ENCODE results near the gene FLAD1.

FLAD1 gene

GRCh38 chr1:154982897-154983648, at the start of gene FLAD1:
FLAD1 (plus strand) TSS chr1:154983344; CDS start chr1:154983695, 351 bp downstream.
- DNase-seq (ENCODE audit: low read depth), result peak; percentile 91

- DNase-seq (ENCODE audit: low read depth), result no peak
Observed at GRCh38 chr1:154934358-154934948, 48.7 kb upstream of the FLAD1 start.

GRCh38 chr1:154935749-154936554, 47.2 kb upstream of the FLAD1 start:
- DNase-seq (ENCODE audit: low read depth), result no peak

- peak; percentile 91 for DNase-seq (ENCODE audit: low read depth)
Observed at GRCh38 chr1:154936555-154937084, 46.5 kb upstream of the FLAD1 start, which contains the start of gene PMVK. PMVK (minus strand) TSS chr1:154936719; CDS start chr1:154936685, 34 bp downstream.

- peak; percentile 76 for DNase-seq (ENCODE audit: low read depth)
Observed at GRCh38 chr1:154937085-154937987, 45.8 kb upstream of the FLAD1 start.

GRCh38 chr1:154937988-154938386, 45.2 kb upstream of the FLAD1 start:
- no peak for DNase-seq (ENCODE audit: low read depth)

GRCh38 chr1:154938604-154939399, 44.3 kb upstream of the FLAD1 start:
- DNase-seq (ENCODE audit: low read depth), result no peak

GRCh38 chr1:154940213-154940560, 43.0 kb upstream of the FLAD1 start:
- no peak for DNase-seq (ENCODE audit: low read depth)

- no peak for DNase-seq (ENCODE audit: low read depth)
Observed at GRCh38 chr1:154940651-154941194, 42.4 kb upstream of the FLAD1 start.

- no peak for DNase-seq (ENCODE audit: low read depth)
Observed at GRCh38 chr1:154941333-154942013, 41.7 kb upstream of the FLAD1 start.

GRCh38 chr1:154943649-154944400, 39.3 kb upstream of the FLAD1 start:
- DNase-seq (ENCODE audit: low read depth), result no peak

GRCh38 chr1:154944401-154945159, 38.6 kb upstream of the FLAD1 start:
- no peak for DNase-seq (ENCODE audit: low read depth)

GRCh38 chr1:154945160-154945961, 37.8 kb upstream of the FLAD1 start:
- no peak for DNase-seq (ENCODE audit: low read depth)

- DNase-seq (ENCODE audit: low read depth), result no peak
Observed at GRCh38 chr1:154945962-154946850, 36.9 kb upstream of the FLAD1 start.

- no peak for DNase-seq (ENCODE audit: low read depth)
Observed at GRCh38 chr1:154948079-154948478, 35.1 kb upstream of the FLAD1 start.

GRCh38 chr1:154951901-154952657, 31.1 kb upstream of the FLAD1 start:
- DNase-seq (ENCODE audit: low read depth), result no peak
